Measurements from ENCODE around the gene USH1G.

DNA sequence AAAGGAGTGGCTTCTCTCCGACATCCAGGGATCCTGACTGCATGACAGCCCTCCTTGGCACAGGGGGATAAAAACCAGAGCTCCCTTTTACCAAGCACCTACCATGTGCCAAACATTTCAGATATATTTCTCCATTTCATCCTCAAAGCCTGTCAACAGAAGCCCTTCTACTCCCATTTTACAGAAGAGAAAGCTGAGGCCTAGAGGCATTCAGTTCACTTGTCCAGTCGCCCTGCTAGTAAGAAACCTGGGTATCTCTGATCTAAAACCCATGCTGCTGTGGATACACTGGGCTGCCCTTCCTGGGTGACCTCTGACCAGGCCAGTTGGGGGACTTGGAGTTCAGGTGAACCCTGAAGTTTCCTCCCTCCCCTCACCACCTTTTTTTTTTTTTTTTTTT lies 44.4 kb downstream of the USH1G start:
- TF ChIP-seq, protein P1, sequence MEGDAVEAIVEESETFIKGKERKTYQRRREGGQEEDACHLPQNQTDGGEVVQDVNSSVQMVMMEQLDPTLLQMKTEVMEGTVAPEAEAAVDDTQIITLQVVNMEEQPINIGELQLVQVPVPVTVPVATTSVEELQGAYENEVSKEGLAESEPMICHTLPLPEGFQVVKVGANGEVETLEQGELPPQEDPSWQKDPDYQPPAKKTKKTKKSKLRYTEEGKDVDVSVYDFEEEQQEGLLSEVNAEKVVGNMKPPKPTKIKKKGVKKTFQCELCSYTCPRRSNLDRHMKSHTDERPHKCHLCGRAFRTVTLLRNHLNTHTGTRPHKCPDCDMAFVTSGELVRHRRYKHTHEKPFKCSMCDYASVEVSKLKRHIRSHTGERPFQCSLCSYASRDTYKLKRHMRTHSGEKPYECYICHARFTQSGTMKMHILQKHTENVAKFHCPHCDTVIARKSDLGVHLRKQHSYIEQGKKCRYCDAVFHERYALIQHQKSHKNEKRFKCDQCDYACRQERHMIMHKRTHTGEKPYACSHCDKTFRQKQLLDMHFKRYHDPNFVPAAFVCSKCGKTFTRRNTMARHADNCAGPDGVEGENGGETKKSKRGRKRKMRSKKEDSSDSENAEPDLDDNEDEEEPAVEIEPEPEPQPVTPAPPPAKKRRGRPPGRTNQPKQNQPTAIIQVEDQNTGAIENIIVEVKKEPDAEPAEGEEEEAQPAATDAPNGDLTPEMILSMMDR (IDR thresholded peaks at IDR 0.05): no peak
- TF ChIP-seq POLR2A (IDR thresholded peaks at IDR 0.05): no peak

All from adrenal gland (tissue), 5 donors.